ENCODE results near the gene AP5S1.

Gene AP5S1

DNA sequence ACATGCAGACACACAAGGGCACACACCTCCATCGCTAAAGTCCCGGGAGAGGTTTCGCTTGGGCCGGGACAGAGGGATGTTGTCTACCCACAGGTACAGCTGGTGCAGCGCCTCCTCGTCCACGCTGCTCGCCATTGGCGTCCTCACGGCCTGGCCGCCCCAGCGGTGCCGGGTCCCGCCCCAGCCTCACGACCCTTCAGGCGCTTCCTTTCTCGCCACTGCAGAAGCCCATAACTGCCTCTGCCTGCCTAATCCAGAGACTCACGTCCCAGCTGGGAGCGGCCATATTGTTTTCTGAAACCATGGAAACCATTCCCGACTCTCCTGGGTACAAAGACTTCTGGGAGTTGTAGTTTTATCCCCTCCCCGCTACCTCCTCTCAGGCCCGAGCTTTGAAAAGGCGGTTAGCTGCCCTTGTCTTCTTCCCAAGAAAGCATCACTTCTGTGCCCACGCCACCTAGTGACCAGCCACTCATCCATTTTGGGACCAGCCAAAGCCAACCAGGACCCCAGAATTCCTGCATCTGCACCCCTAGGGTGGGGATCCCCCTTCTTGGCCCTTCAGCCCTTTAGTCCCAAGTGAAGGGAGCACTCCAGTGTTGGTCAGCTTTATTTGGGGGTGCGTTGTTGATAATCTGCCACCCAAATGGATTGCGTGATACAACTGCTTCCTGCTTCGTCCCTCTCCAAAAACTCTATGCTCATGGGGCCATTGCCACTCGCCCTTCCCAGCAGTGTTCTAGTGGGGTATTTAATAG is 39.0 kb upstream of the AP5S1 start, which contains the start of gene SPEF1:
TSS of gene SPEF1 (minus strand) at position 296 of the 758 bp plus-strand sequence. CDS start at position 135, 161 bp downstream.
- TF ChIP-seq, protein P1, sequence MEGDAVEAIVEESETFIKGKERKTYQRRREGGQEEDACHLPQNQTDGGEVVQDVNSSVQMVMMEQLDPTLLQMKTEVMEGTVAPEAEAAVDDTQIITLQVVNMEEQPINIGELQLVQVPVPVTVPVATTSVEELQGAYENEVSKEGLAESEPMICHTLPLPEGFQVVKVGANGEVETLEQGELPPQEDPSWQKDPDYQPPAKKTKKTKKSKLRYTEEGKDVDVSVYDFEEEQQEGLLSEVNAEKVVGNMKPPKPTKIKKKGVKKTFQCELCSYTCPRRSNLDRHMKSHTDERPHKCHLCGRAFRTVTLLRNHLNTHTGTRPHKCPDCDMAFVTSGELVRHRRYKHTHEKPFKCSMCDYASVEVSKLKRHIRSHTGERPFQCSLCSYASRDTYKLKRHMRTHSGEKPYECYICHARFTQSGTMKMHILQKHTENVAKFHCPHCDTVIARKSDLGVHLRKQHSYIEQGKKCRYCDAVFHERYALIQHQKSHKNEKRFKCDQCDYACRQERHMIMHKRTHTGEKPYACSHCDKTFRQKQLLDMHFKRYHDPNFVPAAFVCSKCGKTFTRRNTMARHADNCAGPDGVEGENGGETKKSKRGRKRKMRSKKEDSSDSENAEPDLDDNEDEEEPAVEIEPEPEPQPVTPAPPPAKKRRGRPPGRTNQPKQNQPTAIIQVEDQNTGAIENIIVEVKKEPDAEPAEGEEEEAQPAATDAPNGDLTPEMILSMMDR (IDR thresholded peaks at IDR 0.05; ENCODE audit: low read depth, low read length) = peak; percentile 42
- H3K4me3 ChIP-seq (ENCODE audit: low read depth, low read length) = peak within 1 kb of the TSS; percentile 45

- TF ChIP-seq, protein P1 (IDR thresholded peaks at IDR 0.05; ENCODE audit: low read depth, low read length) = no peak
- no peak overlapping the region for H3K4me3 ChIP-seq (ENCODE audit: low read depth, low read length)
Observed at GRCh38 chr20:3782597-3782996, 37.8 kb upstream of the AP5S1 start.

DNA sequence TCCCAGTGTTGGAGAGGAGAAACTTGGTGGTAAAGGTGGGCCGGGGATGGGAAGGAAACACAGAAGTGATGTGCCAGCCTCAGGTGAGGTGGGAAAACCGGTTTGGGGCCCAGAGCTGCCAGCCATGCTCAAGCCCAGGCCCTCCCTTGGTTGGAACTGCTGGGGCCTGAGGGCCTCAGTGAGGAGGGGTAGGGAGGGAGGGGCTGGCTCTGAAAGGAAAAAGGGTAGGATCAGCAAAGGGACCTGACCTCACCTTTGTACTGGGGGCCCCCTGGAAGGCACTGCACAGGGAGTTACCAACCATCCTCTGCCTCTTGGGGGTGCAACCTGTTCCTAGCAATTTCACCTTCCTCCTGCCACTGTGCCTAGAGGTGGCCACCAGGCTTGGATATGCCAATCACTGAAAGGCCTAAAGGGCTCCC is 37.3 kb upstream of the AP5S1 start:
- H3K4me3 ChIP-seq (ENCODE audit: low read depth, low read length) = no peak overlapping the region
- TF ChIP-seq, protein P1 (IDR thresholded peaks at IDR 0.05; ENCODE audit: low read depth, low read length) = no peak

DNA sequence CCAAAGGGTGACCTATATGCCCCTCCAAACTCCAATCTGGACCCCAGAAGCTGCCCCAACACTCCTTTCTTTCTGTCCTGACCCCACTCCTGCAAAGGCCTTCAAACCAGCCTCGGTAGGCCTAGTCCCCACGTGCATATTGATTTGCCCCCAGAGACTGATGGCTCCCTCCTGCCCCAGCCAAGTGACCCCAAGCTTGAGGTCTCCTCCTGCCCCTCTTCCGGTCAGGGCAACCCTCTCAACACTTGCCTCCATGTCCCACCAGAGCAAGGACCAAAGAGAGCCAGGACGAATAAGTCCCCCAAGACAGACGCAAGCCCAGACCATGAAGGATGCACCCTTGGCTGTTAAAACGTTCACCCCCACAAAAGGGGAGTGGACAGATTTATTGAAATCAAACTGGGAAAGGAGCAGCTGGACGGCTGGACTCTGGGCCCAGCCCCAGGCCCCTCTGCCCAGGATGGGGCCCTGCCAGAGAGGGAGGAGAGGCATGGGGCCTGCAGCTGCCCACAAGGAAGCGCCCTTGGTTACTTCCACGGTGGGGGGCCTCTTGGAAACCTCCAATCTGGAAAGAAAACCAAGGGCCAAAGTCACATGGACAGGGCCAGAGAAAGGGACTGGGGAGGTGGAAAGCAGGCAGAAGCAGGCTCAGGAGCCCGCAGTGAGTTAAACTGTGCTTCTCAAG is 36.7 kb upstream of the AP5S1 start:
- TF ChIP-seq, protein P1 (IDR thresholded peaks at IDR 0.05; ENCODE audit: low read depth, low read length) = no peak
- H3K4me3 ChIP-seq (ENCODE audit: low read depth, low read length) = no peak overlapping the region

GRCh38 chr20:3784216-3784853 is 36.0 kb upstream of the AP5S1 start:
- no peak overlapping the region for H3K4me3 ChIP-seq (ENCODE audit: low read depth, low read length)
- TF ChIP-seq, protein P1 (IDR thresholded peaks at IDR 0.05; ENCODE audit: low read depth, low read length) = no peak

DNA sequence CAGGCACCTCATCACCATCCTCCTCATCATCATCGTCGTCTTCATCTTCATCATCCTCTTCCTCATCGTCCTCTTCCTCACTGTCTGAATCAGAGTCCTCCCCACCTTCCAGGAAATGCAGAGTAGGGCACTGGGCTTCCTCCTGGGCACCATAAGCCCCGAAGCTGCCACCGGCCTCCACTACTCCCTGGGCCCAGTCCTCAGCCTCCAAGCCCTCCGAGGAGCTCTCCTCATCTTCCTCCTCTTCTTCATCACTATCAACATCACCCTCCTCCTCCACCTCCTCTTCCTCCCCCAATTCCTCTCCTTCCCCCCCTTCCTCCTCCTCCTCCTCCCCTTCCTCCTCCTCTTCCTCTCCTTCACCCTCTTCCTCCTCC is 35.5 kb upstream of the AP5S1 start:
- peak overlapping the region; percentile 67 for H3K4me3 ChIP-seq (ENCODE audit: low read depth, low read length)
- TF ChIP-seq, protein P1 (IDR thresholded peaks at IDR 0.05; ENCODE audit: low read depth, low read length) = no peak
